Esophagus squamous epithelium (tissue), 4 donors: ENCODE results near the gene LSP1.

Source experiments
- POLR2A ChIP-seq, 4 donors: fragments of 450-650 bp; IDR thresholded peaks; one replicate each; pipeline ENCODE4 v1.6.1; 2017; ENCODE audit warnings: antibody characterized with exemption in 4 of 4, mild to moderate bottlenecking in 4 of 4, moderate library complexity in 3 of 4
- TF ChIP-seq, protein P1 (sequence below), 6 experiments: fragments of 450-650 bp in 4 of 6; fragments of 200-600 bp in 2 of 6; sonication (generic) in 2 of 6; IDR thresholded peaks; one replicate each; pipeline ENCODE4 v1.5.1; 2016 to 2019; ENCODE audit warnings: antibody characterized with exemption in 6 of 6, mild to moderate bottlenecking in 4 of 6, moderate library complexity in 4 of 6

DNA sequence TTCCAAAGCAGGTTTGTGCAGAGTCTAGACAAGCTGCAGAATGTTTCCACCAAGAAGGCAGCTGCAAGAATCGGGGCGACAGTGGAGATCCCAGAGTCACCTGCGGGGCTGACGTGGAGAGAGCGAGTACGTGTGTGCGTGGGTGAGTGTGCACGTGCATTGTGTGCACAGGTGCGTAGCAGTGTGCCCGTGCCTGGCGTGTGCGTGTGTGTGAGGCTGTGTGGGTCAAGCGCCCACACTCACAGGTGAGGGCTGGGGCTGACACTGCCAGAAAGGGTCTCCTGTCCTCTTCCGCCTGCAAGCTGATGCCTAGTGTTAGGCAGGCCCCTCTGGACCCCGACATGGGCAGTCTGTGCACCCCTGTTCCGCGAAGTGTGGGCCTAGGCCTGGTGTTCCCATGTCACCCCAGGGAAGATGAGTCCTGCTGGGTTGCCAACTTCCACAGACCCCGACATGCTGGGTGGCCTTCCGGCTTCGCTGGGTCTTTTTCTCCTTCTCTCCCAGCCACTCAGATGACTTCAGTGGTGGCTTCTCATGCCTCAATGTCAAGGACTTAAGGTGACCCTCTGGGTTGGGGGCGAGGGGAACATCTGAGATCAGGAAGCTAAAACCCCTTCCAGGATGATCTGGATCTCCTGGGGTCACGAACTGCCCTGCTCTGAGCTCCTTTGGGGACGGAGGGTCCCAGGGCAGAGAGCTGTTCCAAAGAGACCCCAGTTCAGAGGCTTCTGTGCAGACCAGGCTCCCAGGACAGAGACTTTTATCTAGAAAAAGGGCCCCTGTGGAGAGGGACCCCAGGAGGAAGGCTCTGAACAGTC, 28.5 kb upstream of the LSP1 start:
- TF ChIP-seq, protein P1, sequence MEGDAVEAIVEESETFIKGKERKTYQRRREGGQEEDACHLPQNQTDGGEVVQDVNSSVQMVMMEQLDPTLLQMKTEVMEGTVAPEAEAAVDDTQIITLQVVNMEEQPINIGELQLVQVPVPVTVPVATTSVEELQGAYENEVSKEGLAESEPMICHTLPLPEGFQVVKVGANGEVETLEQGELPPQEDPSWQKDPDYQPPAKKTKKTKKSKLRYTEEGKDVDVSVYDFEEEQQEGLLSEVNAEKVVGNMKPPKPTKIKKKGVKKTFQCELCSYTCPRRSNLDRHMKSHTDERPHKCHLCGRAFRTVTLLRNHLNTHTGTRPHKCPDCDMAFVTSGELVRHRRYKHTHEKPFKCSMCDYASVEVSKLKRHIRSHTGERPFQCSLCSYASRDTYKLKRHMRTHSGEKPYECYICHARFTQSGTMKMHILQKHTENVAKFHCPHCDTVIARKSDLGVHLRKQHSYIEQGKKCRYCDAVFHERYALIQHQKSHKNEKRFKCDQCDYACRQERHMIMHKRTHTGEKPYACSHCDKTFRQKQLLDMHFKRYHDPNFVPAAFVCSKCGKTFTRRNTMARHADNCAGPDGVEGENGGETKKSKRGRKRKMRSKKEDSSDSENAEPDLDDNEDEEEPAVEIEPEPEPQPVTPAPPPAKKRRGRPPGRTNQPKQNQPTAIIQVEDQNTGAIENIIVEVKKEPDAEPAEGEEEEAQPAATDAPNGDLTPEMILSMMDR (IDR thresholded peaks at IDR 0.05) = no peak
- no peak for TF ChIP-seq POLR2A (IDR thresholded peaks at IDR 0.05)
